CD4-positive, alpha-beta T cell treated with Interleukin-21 for 1 hour (primary cell): Measurements from ENCODE around the gene OSBP2.

Experiments
- DNase-seq: peaks from one replicate; pipeline ENCODE4 v3.0.0-alpha.2; 2020

The OSBP2 gene

GRCh38 chr22:30949934-30950660 lies 255.4 kb downstream of the OSBP2 start:
- no peak for DNase-seq

- DNase-seq = no peak
These were observed 258.5 kb downstream of the OSBP2 start for GRCh38 chr22:30953206-30953605.

- DNase-seq = no peak
These were observed 260.5 kb downstream of the OSBP2 start for GRCh38 chr22:30955153-30955552.
